Stimulated activated naive CD4-positive, alpha-beta T cell treated with Interleukin-2 at 50 U/mL for 16 hours (primary cell): Measurements from ENCODE around the gene DUSP16.
"Not testable (repeated sequence)": the region's sequence is repeated elsewhere in the genome, so short reads cannot be mapped to it uniquely, and the experiment has no call there.

ENCODE experiments used
- DNase-seq: peaks from one replicate; lab custom pipeline; 2025; lab: John Stamatoyannopoulos, UW

DUSP16 gene

DNA sequence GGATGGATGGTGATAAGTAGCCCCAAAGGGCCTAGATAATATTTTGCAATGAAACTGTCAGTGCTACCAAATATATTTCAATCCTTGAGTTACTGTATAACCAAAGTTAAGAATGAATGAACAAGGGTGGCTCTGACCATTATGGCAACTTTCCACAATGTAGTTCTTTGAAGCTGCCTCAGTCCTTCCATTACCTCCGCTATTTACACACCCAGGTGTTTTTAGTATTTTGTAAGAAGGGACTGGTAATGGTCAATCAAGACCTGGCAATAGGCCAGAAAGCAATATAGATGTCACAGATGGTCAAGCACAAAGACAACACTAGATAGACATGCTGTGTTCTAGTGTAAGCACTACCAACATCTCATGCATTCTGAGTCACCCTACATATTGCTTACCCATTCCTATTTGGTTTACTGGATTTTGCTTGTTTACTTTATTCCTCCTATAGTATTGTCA, 16.3 kb downstream of the DUSP16 start:
- DNase-seq = no peak

DNA sequence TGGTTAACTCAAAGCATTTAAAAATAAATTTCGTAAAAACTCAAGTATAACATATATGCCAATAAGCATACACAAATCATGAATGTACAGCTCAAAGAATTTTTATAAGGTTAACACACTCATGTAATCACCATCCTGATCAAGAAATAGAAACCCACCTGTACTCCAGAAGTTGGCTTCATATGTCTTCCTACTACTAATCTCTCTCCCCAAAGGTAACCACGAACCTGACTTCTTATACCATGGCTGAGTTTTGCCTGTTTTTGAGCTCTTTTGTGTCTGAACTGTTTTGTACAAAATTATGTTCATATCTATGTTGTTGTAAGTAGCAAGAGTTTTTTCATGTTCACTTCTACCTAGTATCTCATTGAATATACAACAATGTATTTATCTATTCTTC, 18.7 kb downstream of the DUSP16 start:
- no peak for DNase-seq

DNA sequence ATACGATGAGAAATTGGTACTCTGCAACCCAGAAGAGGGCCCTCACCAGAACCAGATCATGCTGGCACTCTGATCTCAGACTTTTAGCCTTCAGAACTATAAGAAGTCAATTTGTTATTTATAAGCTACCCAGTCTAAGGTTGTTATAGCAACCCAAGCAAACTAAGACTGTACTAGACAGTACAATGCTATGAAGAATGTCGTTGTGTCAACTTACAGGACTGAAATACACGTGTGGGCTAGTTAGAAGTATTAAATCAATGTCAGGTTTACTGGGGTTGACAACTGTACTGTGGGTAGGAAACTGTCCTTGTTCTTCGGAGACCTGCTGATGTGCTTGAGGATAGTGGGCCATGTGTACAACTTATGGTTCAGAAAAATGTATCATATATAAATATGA, 19.7 kb downstream of the DUSP16 start:
- no peak for DNase-seq

DNA sequence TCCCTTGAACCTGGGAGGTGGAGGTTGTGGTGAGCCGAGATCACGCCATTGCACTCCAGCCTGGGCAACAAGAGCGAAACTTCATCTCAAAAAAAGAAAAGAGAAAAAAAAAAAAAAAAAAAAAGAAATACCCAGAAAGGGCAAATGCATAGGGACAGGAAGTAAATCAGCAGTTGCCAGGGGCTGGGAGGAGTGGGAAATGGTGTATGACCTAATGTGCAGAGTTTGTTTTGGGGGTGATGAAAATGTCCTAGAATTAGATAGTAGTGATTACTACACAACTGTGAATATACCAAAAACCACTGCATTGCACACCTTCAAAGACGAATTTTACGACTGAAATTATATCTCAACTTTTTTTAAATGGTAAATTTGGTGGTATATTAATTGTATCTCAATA, 20.4 kb downstream of the DUSP16 start:
- DNase-seq = no peak

DNA sequence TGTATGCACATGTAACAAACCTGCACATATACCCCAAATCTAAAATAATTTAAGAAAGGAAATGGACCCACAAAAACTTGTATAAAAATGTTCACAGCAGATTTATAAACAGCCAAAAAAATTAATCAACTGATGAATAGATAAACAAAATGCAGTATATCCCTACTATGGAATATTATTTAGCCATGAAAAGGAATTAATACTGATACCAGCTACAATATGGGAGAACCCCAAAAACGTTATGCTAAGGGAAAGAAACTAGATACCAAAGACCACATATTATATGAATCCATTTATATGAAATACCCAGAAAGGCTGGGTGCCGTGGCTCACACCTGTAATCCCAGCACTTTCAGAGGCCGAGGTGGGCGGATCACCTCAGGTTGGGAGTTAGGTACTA, 20.9 kb downstream of the DUSP16 start:
- no peak for DNase-seq

DNA sequence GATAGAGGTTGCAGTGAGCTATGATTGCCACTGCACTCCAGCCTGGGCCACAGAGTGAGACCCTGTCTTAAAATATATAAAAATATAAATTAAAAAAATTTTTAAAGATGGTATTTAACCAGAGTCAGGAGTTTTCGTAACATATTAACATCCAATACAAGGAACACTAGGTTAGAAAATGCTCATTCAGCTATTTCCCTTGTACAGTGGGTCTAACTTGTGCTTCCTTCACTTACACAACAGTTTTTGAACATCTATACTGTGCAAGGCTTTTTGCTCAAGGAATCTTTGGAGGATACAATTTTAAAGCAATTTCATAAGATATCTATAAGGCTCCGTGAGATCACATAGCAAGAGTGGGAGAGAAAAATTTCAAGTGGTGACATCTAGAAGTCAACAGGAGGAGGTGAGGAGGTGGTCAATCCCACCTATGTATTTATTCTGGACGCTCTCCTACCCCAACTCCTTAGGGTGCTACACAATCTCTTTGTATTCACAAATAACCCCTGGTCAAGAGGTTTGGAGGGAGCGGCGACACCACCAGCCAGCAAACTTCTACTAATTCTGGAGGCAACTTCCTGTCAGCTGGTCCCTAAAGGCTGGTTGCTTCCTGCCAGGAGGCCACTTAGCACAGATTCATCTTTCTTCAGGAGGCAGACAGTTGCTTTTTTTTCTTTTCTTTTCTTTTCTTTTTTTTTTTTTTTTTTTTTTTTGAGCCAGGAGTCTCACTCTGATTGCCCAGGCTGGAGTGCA, 22.2 kb downstream of the DUSP16 start:
- no peak for DNase-seq

DNA sequence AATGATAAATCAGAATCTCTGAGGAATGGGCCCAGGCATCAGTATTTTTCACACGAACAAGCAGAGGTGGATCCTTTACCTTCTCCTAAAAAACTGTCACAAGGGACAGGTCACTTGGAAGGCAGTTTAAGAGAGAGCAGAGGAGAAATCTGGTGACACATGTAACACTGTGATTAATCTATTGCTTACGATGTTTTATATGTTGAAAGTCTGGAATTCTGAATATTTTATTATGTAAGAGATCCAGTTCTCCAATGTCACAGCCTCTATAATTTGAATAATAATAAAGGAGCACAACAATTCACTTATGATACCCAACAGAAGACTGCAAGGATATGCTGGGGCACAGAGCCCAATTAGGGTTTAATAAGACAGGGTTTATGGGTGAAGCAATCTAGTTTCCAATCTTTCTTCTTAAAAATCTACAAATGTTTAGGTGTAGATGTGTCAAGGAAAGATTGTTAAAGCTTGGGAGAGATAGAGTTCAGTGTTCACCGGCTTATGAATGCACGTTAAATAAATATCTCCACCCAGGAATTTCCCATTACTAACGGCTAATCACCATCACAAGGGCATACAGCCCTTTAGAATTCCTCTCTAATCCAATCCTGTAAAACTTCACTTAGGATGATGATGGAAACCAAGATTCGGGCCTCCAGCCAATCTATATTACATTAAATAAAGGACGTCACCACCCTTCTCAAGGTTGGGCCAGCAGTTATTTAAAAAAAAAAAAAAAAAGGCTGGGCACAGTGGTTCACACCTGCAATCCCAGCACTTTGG, 23.4 kb downstream of the DUSP16 start:
- no peak for DNase-seq

DNA sequence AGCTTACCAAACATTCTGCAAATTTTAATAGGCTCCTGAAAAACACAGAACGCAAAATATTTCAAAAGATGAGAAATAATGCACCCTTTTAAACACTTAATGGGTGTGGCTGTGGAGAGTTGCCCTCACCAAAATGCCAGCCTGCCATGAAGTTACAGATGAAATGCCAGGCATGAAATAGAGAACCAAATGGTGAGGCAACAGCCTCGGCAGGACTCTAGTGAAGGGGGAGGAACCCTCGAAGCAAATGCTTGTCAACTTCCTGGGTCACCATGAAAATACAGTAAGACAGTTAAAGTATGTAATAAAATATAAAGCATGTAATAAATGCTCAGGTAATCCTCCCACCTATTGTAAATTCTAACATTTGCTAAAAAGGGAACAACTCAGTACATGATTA, 24.1 kb downstream of the DUSP16 start:
- no peak for DNase-seq

DNA sequence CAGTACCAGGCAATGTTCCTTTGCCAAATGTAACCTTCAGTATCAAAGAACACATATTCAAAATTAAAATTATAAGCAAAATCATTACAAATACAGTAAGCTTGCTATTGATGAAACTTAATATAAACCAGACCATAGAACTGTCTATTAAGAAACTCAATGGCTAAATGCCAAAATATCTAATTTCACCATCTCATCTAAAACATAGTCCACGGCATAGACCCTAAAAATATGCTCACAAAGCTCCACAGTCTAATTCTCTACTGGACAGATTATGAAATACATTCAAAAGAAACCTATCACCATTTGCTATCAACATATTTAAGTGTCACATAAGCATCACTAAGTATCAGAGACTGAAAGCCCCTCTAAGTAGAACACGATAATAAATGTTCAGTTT, 25.2 kb downstream of the DUSP16 start:
- DNase-seq = no peak

DNA sequence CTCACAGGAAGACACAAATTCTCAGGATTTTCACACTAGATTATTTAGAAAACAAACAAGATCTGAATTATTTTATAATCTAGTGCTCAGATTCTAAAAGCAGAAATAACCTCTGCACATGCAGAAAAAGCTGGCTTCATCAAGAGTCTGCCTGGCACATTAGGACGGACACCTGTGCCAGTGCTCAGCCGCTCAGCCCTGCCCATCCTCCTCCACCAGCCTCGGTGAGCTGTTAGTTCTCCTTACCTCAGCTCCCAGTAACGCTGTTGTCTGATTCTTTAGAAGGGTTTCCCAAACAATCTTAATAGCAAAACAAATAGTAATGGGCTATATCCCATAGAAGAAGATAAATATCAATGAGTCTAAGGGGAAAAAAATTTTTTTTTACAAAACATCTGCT, 27.7 kb downstream of the DUSP16 start:
- DNase-seq = no peak

DNA sequence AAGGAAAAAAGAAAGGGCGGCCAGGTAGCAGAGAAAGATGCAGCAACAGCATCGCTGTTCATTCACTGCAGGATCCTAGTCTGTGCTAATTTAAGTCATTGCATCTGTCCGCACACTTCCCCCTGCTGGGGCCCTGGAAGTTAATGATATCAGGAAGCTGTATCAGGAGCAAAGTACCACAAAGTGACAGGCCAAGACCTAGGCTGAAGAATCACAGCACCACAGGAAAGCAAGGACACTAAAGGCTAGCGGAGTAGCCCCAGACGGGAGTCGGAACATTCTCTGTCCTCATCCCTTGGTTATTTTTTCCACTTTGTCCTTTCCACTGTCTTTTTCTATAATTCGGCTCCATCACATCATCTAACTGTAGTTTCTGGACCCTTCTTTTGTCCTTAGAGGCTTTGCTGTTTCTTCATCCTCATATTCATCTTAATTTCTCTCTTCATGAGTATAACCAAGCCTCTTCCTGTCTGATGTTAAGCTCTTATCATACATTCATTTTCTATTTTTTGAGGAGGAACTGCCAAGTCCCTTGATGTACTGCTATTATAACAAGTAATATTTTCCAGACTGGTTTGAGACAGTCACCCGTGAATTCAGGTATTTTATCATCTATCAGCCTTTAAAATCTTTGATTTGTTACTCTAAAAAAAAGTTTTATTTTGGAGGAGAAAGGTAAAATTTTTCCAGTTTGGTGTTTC, 28.3 kb downstream of the DUSP16 start:
- DNase-seq = no peak

DNA sequence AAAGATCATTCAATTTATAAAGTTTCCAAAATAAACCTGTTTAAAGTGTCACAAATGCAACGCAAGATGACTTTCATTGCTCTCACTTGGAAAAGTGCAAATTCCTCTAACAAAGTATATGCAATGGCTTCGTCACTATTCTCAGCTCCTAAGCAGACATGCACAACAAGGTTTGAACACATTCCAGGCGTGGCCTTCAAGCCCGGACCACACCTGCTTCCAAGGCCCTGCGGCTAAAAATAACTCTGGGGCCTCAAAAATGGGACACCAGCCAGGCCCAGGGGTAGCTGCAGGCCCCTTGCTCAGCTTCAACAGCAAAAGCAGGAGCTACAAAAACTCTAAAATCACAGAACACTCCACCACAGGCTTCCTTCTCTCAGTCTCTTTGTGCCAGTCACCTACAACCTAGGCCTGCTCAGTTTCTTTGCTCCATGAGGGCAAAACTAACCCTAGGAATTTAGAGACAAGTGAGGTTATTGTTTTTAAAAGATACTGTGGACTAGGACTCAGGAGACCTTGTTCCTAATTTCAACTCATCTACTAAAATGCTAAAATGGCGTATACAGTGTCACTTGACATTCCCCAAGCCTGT, 29.3 kb downstream of the DUSP16 start:
- no peak for DNase-seq

DNA sequence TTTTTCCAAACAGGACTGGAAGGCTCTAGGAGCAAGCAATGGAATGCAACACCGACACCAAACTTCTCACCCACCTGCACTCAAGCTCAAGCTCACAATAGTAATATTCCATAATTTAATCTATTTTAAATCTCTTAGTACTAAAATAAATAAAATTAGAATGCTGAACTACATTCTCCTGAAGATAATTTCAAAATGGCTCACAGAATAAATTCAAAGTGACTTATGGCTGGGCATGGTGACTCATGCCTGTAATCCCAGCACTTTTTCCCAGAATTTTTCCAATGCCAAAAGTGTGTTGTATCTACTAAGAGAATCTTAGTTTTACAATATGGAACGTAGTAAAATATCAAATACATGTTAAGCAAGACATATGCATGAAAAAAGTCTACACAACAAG, 31.5 kb downstream of the DUSP16 start:
- DNase-seq = no peak

DNA sequence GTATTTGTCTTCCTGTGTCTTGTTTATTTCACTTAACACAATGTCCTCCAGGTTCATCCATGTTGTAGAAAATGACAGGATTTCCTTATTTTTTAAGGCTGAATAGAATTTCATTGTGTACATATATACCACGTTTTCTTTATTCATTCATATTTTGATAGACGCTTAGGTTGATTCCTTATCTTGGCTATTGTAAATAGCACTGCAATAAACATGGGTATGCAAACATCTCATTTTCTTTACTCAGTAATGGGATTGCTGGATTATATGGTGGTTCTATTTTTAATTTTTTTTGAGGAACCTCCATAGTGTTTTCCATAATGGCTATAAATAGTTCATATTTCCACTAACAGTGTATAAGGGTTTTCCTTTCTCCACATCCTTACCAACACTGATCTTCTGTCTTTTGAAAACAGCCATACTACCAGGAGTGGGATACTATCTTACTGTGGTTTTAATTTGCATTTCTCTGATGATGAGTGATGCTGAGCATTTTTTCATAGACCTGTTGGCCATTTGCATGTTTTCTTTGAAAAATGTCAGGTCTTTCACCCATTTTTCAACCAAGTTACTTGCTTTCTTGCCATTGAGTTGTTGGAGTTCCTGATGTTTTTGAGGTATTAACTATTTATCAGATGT, 32.8 kb downstream of the DUSP16 start:
- no peak for DNase-seq

DNA sequence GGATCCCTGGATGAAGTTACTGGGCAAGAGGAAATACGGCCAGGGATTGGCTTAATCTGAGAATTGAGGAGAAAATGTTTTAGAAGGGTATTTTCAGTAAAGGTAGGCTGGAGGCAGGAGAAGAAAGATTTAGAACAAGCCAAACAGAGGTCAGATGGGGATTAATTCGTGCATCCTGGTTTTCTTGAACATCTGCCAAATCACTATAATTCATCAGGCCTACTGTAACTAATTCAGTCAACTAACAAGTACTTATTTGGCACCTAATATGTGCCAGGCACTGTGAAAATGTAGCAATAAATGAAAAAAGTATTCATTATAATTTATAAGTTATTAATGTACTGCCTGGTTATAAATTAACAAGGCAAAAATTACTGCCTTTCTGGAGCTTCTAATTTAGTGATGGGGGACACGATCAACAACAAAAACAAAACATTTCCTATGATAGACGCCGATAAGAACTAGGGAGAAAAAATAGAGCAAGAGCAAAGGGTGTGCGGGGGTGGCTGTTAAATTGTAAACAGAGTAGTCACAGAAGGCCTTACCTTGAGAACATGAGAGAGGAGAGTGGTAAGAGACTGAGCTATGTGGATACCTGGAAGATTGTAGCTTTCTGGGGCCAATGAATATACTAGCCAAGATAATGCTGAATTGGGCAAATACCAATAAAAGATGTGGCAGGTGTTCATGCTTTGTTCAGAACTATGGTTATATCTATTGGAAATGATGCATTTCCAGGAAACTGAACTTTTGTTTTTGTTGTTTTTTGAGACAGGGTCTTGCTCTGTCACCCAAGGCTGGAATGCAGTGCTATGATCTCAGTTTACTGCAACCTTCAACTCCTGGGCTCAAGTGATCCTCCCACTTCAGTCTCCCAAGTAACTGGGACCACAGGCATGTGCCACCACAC, 34.0 kb downstream of the DUSP16 start:
- DNase-seq = no peak

DNA sequence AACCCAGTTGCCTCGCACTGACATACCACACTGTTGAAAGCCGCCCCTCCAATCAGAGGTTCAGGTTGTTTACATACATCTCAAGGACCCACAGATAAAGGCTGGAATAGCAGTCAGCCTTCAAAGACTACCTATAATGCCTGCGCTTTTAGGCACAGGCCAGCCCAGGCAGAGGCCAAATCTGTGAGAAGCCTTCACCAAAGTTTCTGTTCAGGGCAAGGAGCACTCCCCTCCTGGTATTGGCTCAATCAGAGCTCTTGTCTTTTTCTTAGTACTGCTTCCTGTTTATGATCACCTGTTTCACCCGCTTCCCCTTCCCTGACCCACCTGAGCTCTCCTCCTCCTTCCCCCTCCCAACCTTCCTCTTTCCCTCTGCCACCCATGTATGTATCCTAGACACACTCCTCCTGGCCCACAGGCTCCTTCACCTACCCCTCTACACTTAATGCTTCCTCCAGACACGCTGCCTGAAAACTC, 34.8 kb downstream of the DUSP16 start:
- DNase-seq = no peak

DNA sequence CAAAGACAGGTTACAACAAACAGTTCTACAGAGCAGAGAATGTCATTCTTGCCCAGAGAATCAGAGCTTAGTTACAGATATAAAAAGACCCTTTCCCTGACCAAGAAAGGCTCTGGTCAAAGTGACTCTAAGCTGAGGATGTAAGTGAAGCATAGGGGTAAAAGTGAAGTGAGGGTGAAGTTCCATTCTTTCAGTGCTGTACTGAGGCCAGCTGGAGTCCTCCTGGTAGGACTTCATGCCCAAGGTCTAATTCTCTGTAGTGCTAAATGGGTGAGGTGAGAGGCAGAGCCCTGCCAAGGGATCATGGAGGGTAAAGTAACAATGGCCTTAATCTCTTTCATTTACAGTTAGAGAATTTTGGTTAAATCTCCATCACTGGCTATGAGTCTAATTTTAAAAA, 38.5 kb downstream of the DUSP16 start:
- DNase-seq = no peak

DNA sequence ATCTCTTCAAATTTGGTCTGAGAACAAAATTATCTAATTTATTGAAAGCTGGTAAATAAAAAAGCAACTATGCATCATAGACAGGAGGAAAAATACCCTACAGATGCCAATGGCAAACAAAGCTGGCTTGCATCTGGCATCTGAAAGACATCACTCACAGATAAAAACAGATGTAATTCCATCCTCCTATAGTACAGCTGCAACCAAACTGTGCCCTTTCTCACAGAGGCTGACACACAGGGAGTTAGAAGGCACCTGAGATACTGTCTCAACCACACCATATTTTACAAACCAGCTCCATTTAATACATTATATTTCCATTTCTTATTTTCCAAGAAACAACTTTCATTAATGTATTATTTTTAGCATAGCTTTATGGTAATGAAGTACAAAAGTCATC, 39.4 kb downstream of the DUSP16 start:
- DNase-seq = no peak

DNA sequence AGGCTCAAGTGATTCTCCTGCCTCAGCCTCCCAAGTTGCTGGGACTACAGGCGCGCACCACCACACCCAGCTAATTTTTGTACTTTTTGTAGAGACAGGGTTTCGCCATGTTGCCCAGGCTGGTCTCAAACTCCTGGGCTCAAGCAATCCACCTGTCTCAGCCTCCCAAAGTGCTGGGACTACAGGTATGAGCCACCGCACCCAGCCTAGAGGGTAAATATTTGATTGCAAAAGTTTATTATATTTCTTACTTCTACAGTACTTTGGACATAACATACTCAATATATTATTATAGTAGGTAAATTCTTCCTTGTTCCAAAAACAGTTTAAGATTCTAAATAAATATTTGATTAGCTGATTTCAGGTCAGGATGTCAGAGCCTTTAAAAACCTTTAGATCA, 40.0 kb downstream of the DUSP16 start:
- not testable (repeated sequence) for DNase-seq

DNA sequence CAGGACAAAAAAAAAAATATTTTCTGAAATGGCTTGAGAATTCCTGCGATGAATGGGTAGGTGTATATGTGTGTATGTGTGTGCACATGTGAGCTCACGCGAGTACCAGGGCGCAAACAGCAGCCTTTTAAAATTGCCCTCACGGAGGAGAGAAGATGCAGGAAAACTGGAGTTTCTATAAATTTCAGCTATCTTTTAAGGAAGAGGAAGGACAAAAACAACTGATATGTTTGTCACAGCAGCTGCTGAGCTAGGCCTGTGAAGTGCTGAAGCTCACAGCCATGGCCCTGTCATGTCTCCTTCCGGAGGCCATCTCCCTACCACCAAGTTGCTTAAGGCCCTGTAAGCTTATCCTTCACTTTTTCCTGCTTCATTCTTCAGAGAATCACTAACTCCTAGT, 40.8 kb downstream of the DUSP16 start:
- DNase-seq = no peak

DNA sequence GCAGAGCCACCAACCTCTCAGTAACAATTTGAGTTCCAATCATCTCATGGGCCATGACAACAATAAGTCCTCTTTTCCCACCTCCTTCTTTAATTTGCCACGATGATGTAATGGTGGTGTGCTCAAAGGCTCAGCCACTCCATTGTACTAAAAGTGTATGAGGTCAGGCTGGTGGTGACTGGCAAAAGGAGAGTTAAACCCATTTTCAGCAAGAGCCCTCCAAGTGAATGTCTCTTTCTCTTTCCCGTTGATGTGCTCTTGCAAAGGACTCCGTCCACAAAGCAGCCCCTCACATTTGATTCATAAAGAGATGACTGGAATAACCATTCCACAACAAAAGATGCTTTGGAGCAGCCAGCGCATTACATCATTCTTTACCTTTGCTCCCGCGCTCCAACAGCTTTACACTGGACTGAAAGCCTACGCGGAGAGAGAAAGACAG, 41.6 kb downstream of the DUSP16 start:
- no peak for DNase-seq
